Measurements from ENCODE around the gene TEX53.

TEX53 gene

DNA sequence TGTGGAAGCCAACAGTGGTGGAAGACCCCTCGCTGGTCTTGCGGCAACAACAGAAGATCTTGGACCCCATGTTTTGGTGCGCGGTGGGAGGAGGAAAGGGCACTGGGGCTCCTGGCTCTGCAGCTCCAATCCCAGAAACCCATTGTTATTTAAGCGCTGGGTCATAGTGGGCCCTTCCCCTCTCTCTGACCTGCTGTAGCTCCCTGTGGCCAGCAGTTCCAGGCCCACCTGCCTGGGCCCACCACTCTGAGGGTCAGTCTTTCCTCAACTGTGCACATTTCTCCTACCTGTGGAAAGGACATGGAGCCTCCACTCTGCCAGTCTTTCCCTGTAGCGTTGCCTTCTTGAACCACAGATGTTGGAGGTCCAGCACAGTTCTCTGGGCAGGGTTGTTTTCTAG is at the start of gene TEX53:
Gene TEX53, minus strand, starts transcription at position 101 of the 400 bp plus-strand sequence. Its CDS starts 31 bp downstream, at position 70.
- FAIRE-seq (no peak), DNase-seq (ENCODE audit: insufficient read length, low spot score) (no peak)
- no peak for TF ChIP-seq POLR2A (IDR thresholded peaks at IDR 0.05; ENCODE audit: low read depth, low read length)

DNA sequence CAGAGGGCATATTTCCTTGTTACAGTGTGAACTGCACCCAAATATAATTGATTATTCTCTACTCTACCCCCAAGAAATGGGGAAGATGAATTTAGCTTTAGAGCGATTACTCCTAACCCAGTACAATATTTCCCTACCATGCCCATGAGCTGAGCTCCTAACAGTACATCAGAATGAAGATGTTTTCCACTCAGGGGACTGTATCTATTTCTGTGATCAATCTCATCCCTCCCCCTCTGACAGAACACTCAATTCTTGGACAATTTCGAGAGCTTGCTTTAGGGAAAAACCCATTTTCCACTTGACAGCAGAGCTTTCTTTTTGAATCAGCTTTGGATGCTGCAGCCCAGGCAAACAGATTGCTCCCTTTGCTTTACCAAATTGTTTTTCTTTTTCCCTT is 49.1 kb upstream of the TEX53 start:
- TF ChIP-seq POLR2A (IDR thresholded peaks at IDR 0.05; ENCODE audit: low read depth, low read length) = no peak
- DNase-seq (ENCODE audit: insufficient read length, low spot score) (no peak), FAIRE-seq (no peak)

- FAIRE-seq (no peak), DNase-seq (ENCODE audit: insufficient read length, low spot score) (no peak)
- no peak for TF ChIP-seq POLR2A (IDR thresholded peaks at IDR 0.05; ENCODE audit: low read depth, low read length)
Observed at GRCh38 chr9:114701988-114702387, 44.4 kb upstream of the TEX53 start.

DNA sequence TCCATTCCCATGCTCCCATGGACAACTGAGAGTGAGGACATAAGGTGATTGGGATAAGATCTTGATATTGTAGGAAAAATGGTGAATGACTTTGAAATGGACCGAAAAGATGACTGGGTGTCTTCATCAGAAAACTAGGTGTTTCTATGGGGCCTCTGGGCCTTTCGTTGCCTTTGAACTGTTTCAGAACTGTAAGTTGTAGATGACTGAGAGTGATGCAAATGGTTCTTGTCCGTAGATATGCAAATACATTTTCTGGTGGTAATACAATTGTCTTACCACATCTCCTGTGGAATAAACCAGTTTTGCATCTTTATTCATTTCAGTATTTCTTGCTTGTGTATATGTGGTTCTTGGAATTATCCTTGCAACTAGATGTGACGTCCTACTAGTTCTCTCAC is 40.3 kb upstream of the TEX53 start:
- DNase-seq (ENCODE audit: insufficient read length, low spot score) (no peak), FAIRE-seq (no peak)
- no peak for TF ChIP-seq POLR2A (IDR thresholded peaks at IDR 0.05; ENCODE audit: low read depth, low read length)

DNA sequence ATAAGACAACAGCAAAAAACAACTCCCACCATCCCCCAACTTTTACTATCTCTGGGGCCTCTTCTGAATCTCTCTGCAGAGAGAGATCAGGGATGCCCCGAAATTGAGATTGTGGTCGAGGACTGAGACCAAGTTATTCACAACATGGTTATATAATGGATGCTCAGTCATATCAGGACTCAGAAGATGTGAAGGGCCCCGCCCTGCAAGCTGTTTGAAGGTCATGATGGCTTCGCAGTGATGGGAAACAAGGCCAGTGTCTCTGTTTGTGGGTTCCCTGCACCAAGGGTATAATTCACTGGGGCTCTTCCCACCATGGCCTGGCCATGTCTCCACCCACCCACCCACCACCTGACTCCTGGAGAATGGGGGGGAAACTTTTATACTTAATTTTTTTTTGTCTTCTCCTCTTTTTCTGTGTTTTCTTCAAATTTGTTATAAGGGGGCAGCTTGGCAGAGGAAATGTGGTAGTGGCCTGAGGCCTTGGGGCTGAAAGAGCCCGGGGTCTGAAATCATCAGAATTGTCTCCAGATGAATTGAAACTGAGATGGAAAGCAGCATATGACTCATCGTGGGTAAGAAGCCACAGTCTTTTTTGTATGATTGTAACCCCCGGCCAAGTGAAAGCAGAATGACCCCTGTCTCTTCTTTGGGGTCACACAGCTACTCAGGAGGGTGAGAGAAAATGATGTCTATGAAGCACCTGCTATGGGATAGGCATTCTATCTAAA is 39.4 kb upstream of the TEX53 start:
- no peak for TF ChIP-seq POLR2A (IDR thresholded peaks at IDR 0.05; ENCODE audit: low read depth, low read length)
- FAIRE-seq = no peak
- DNase-seq (ENCODE audit: insufficient read length, low spot score) = no peak

- no peak for TF ChIP-seq POLR2A (IDR thresholded peaks at IDR 0.05; ENCODE audit: low read depth, low read length)
- FAIRE-seq (no peak), DNase-seq (ENCODE audit: insufficient read length, low spot score) (no peak)
Observed at GRCh38 chr9:114695948-114696347, 38.3 kb upstream of the TEX53 start.

DNA sequence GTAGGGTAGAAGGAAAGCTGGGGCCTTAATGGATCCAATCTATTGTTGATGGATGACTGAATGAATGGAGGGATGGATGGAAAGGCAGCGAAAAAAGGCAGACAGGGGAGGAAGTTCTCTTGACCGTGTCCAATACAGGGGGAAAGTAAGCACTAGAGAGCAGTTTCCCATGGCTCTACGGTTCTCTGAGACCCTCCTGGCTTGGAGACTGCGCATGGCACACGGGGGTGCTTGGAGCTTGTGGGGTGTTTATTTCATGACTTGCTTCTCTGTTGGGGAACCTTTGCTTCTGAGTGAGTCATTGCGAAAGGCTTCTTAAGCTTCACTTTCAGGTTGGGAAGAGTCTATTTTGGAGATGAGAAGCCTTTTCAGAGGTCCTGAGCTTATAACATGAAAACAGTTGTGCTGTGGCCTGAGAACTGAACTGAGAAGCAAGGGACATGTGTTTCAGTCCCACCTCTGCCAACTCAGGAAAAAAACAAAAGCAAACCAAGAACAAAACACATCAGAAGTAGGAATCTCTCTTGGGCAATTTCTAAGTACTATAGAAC is 37.2 kb upstream of the TEX53 start:
- DNase-seq (ENCODE audit: insufficient read length, low spot score) = no peak
- TF ChIP-seq POLR2A (IDR thresholded peaks at IDR 0.05; ENCODE audit: low read depth, low read length) = no peak
- FAIRE-seq = no peak

- DNase-seq (ENCODE audit: insufficient read length, low spot score) (peak; percentile 30), FAIRE-seq (peak; percentile 80)
- TF ChIP-seq POLR2A (IDR thresholded peaks at IDR 0.05; ENCODE audit: low read depth, low read length) = no peak
Observed at GRCh38 chr9:114694146-114694545, 36.5 kb upstream of the TEX53 start.

DNA sequence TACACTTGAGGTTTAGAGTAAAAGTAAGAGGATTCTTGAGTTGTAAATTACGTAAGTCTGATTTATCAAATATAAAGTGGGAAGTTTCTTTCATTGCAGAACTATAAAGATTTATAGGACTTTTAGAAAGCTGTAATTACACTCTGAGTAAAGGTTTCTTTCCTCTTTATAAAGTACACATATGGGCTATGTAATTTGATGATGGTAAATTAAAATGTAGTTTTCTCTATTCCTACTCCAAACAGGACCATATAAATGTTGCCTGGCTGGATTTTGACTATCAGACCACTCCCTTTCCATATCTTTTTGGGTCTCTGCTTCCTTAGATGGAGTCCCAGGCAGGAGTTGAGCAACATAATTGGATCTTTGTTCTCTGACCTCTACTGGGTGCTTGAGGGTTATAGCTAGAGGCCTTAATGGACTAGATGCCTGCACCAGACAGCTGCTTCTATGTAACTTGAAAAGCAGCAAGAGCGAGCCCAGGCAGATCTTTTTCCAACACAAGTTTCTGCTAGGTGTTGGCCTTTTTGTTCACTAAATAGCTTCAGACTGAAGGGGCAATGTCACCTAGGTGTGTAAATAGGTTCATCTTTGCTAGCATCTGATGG is 35.7 kb upstream of the TEX53 start:
- TF ChIP-seq POLR2A (IDR thresholded peaks at IDR 0.05; ENCODE audit: low read depth, low read length) = no peak
- no peak for DNase-seq (ENCODE audit: insufficient read length, low spot score)
- no peak for FAIRE-seq

GRCh38 chr9:114691956-114692295 is 34.3 kb upstream of the TEX53 start:
- DNase-seq (ENCODE audit: insufficient read length, low spot score) (no peak), FAIRE-seq (no peak)
- no peak for TF ChIP-seq POLR2A (IDR thresholded peaks at IDR 0.05; ENCODE audit: low read depth, low read length)

GRCh38 chr9:114691046-114691955 is 33.7 kb upstream of the TEX53 start:
- FAIRE-seq (peak; percentile 97), DNase-seq (ENCODE audit: insufficient read length, low spot score) (peak; percentile 55)
- no peak for TF ChIP-seq POLR2A (IDR thresholded peaks at IDR 0.05; ENCODE audit: low read depth, low read length)

- DNase-seq (ENCODE audit: insufficient read length, low spot score) (no peak), FAIRE-seq (no peak)
- TF ChIP-seq POLR2A (IDR thresholded peaks at IDR 0.05; ENCODE audit: low read depth, low read length) = no peak
Observed at GRCh38 chr9:114690308-114690707, 32.7 kb upstream of the TEX53 start.

DNA sequence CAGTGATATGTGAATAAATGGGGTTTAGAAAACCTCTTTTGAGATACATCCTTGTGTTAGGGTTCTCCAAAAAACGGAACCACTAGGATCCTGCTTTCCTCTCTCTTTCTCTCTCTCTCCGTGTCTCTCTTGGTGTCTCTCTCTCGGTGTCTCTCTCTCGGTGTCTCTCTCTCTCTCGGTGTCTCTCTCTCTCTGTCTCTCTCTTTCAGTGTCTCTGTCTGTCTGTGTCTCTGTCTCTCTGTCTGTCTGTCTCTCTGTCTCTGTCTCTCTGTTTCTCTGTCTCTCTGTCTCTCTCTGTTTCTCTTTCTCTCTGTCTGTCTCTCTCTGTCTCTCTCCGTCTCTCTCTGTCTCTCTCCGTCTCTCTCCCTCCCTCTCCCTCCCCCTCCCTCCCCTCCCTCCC is 32.2 kb upstream of the TEX53 start:
- DNase-seq (ENCODE audit: insufficient read length, low spot score) (no peak), FAIRE-seq (no peak)
- TF ChIP-seq POLR2A (IDR thresholded peaks at IDR 0.05; ENCODE audit: low read depth, low read length) = no peak

Data from H54 (cell line).